Esophagus muscularis mucosa (tissue), 3 donors: ENCODE measurements around the gene PPAN.

ENCODE experiments used
- CTCF ChIP-seq, 3 experiments: fragments of 200-600 bp in 2 of 3; fragments of 450-650 bp in 1 of 3; sonication (generic) in 2 of 3; IDR thresholded peaks; one replicate each; pipeline ENCODE4 v1.5.1; 2017 to 2019; ENCODE audit warnings: antibody characterized with exemption in 3 of 3, mild to moderate bottlenecking in 2 of 3, moderate library complexity in 1 of 3
- POLR2A ChIP-seq: fragments of 450-650 bp; IDR thresholded peaks from one replicate; pipeline ENCODE4 v1.6.1; 2017; ENCODE audit warnings: antibody characterized with exemption, moderate library complexity, mild to moderate bottlenecking, low read depth

DNA sequence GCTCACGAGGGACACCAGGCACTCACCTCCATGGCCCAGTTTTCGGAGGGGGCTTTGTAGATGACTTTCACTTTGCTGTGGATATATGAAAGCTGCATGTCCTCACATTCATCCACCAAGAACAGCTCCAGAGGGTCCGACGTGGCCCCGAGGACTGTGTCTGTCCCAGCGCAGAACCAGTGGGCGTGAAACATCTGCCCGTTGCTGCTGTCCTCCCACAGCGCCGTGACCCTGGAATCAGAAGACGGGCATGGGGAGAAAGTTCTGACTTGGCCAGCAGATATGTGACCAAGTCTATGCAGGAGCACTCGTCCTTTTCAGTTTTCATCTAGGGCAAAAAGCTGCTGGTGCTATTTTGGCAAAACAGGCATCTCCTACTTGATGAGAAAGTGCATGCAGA lies 43.3 kb downstream of the PPAN start:
- TF ChIP-seq POLR2A = no peak
- TF ChIP-seq CTCF (IDR thresholded peaks at IDR 0.05) = no peak
